HEK293 (cell line): Measurements from ENCODE around the gene UTP11.

ENCODE experiments used
- GFI1B ChIP-seq: fragments of 450-650 bp; formaldehyde crosslinking; IDR thresholded peaks from 2 replicates; pipeline ENCODE4 v1.5.1; 2016; ENCODE audit warnings: missing biosample characterization, missing genetic modification characterization
- GLI2 ChIP-seq: fragments of 450-650 bp; formaldehyde crosslinking; IDR thresholded peaks from 2 replicates; pipeline ENCODE4; 2017; ENCODE audit warnings: missing biosample characterization, missing genetic modification characterization, low read depth, borderline replicate concordance
- MYNN ChIP-seq: fragments of 450-650 bp; formaldehyde crosslinking; IDR thresholded peaks from 2 replicates; pipeline ENCODE4 v1.5.1; 2016; ENCODE audit warnings: missing biosample characterization, missing genetic modification characterization, borderline replicate concordance
- OSR2 ChIP-seq: fragments of 450-650 bp; formaldehyde crosslinking; IDR thresholded peaks from 2 replicates; pipeline ENCODE4 v1.5.1; 2016; ENCODE audit warnings: missing biosample characterization, missing genetic modification characterization
- WT1 ChIP-seq: fragments of 450-650 bp; formaldehyde crosslinking; IDR thresholded peaks from 2 replicates; pipeline ENCODE4 v1.5.1; 2016; ENCODE audit warnings: missing biosample characterization, missing genetic modification characterization
- YY2 ChIP-seq: fragments of 450-650 bp; formaldehyde crosslinking; IDR thresholded peaks from 2 replicates; pipeline ENCODE4 v1.5.1; 2016; ENCODE audit warnings: missing biosample characterization, missing genetic modification characterization
- ZNF138 ChIP-seq: fragments of 450-650 bp; formaldehyde crosslinking; IDR thresholded peaks from 2 replicates; pipeline ENCODE4 v1.5.1; 2016; ENCODE audit warnings: missing biosample characterization, missing genetic modification characterization, borderline replicate concordance
- ZNF140 ChIP-seq: fragments of 450-650 bp; formaldehyde crosslinking; IDR thresholded peaks from 2 replicates; pipeline ENCODE4 v1.5.1; 2016; ENCODE audit warnings: missing biosample characterization, missing genetic modification characterization
- ZNF16 ChIP-seq: fragments of 450-650 bp; formaldehyde crosslinking; IDR thresholded peaks from 2 replicates; pipeline ENCODE4 v1.5.1; 2016; ENCODE audit warnings: low read depth, missing biosample characterization, missing genetic modification characterization
- ZNF169 ChIP-seq: fragments of 450-650 bp; formaldehyde crosslinking; IDR thresholded peaks from 2 replicates; pipeline ENCODE4 v1.5.1; 2016; ENCODE audit warnings: missing biosample characterization, missing genetic modification characterization
- ZNF19 ChIP-seq: fragments of 450-650 bp; formaldehyde crosslinking; IDR thresholded peaks from 2 replicates; pipeline ENCODE4; 2016; ENCODE audit warnings: missing biosample characterization, missing genetic modification characterization, low read depth
- ZNF202 ChIP-seq: fragments of 450-650 bp; formaldehyde crosslinking; IDR thresholded peaks from 2 replicates; pipeline ENCODE4 v1.5.1; 2016; ENCODE audit warnings: missing biosample characterization, missing genetic modification characterization, borderline replicate concordance
- ZNF214 ChIP-seq: fragments of 450-650 bp; formaldehyde crosslinking; IDR thresholded peaks from 2 replicates; pipeline ENCODE4 v1.5.1; 2017; ENCODE audit warnings: missing biosample characterization, mild to moderate bottlenecking, missing genetic modification characterization, borderline replicate concordance
- ZNF239 ChIP-seq: fragments of 450-650 bp; formaldehyde crosslinking; IDR thresholded peaks from 2 replicates; pipeline ENCODE4 v1.5.1; 2016; ENCODE audit warnings: missing biosample characterization, missing genetic modification characterization
- ZNF266 ChIP-seq: fragments of 450-650 bp; formaldehyde crosslinking; IDR thresholded peaks from 2 replicates; pipeline ENCODE4 v1.5.1; 2016; ENCODE audit warnings: missing biosample characterization, missing genetic modification characterization, low read depth
- ZNF324 ChIP-seq: fragments of 450-650 bp; formaldehyde crosslinking; IDR thresholded peaks from 2 replicates; pipeline ENCODE4 v1.5.1; 2016; ENCODE audit warnings: missing biosample characterization, missing genetic modification characterization
- ZNF335 ChIP-seq: fragments of 450-650 bp; formaldehyde crosslinking; conservative IDR thresholded peaks from 2 replicates; pipeline ENCODE4 v1.5.1; 2016; ENCODE audit warnings: missing biosample characterization, missing genetic modification characterization
- ZNF473 ChIP-seq: fragments of 450-650 bp; formaldehyde crosslinking; IDR thresholded peaks from 2 replicates; pipeline ENCODE4 v1.5.1; 2017; ENCODE audit warnings: missing biosample characterization, missing genetic modification characterization
- ZNF48 ChIP-seq: fragments of 450-650 bp; formaldehyde crosslinking; IDR thresholded peaks from 2 replicates; pipeline ENCODE4 v1.5.1; 2016; ENCODE audit warnings: missing biosample characterization, missing genetic modification characterization
- ZNF544 ChIP-seq: fragments of 450-650 bp; formaldehyde crosslinking; IDR thresholded peaks from 2 replicates; pipeline ENCODE4 v1.5.0; 2017; ENCODE audit warnings: missing biosample characterization, missing genetic modification characterization
- ZNF561 ChIP-seq: fragments of 450-650 bp; IDR thresholded peaks from 2 replicates; pipeline ENCODE4 v1.5.1; 2018; ENCODE audit warnings: missing biosample characterization, missing genetic modification characterization, borderline replicate concordance
- ZNF600 ChIP-seq: fragments of 450-650 bp; formaldehyde crosslinking; IDR thresholded peaks from 2 replicates; pipeline ENCODE4 v1.5.1; 2016; ENCODE audit warnings: missing biosample characterization, missing genetic modification characterization
- ZNF610 ChIP-seq: fragments of 450-650 bp; formaldehyde crosslinking; IDR thresholded peaks from 2 replicates; pipeline ENCODE4 v1.5.1; 2016; ENCODE audit warnings: missing biosample characterization, missing genetic modification characterization, borderline replicate concordance
- ZNF645 ChIP-seq: fragments of 450-650 bp; formaldehyde crosslinking; IDR thresholded peaks from 2 replicates; pipeline ENCODE4; 2016; ENCODE audit warnings: missing biosample characterization, missing genetic modification characterization
- ZNF660 ChIP-seq: fragments of 450-650 bp; IDR thresholded peaks from 2 replicates; pipeline ENCODE4 v1.5.1; 2018; ENCODE audit warnings: missing biosample characterization, mild to moderate bottlenecking, missing genetic modification characterization
- ZNF664 ChIP-seq: fragments of 450-650 bp; formaldehyde crosslinking; IDR thresholded peaks from 2 replicates; pipeline ENCODE4 v1.5.1; 2016; ENCODE audit warnings: missing biosample characterization, missing genetic modification characterization
- ZNF837 ChIP-seq: fragments of 450-650 bp; formaldehyde crosslinking; IDR thresholded peaks from 2 replicates; pipeline ENCODE4 v1.5.1; 2016; ENCODE audit warnings: missing biosample characterization, missing genetic modification characterization
- ZSCAN16 ChIP-seq: fragments of 450-650 bp; formaldehyde crosslinking; IDR thresholded peaks from 2 replicates; pipeline ENCODE4 v1.5.1; 2016; ENCODE audit warnings: missing biosample characterization, missing genetic modification characterization
- ZSCAN30 ChIP-seq: fragments of 450-650 bp; IDR thresholded peaks from 2 replicates; pipeline ENCODE4 v1.5.1; 2018; ENCODE audit warnings: missing biosample characterization, mild to moderate bottlenecking, missing genetic modification characterization, moderate library complexity
- TF ChIP-seq, protein P1 (sequence below): fragments of 450-650 bp; formaldehyde crosslinking; conservative IDR thresholded peaks from 2 replicates; pipeline ENCODE4 v1.5.1; 2016; ENCODE audit warnings: low read depth, missing biosample characterization, missing genetic modification characterization

Gene UTP11

DNA sequence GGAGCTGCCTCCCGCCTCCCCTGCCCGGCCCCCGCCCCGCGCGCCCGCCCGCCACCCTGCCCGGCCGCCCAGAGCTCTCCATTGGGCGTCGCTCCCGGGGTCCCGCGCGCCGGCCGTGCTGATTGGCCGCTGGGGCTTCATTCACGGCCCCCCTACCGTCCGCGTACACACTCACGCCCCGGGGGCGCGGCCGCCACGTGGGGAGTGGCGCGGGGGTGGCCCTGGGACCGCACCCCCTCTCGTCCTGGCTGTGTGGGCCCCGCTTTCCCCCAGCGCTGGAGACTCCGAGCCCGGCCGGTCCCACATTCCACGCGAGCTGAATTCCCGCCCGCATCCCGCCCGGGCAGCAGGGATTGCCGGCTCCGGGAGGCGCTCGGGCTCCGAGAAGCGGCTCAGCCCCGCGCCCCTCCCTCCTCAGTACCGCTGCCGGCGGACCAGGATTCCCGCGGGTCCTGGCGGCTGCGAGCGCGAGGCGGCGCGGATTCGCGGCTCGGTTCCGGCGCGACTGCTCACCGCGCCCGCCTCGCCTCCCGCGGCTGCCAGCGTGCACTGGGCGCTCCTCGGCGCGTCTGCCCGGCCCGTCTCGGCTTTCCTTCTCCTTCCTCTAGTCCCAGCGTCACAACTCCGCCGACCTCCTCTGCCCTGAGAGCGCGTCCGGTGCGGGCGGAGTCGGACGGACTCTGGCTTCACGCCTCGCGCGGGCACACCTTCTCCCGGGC is 34.5 kb downstream of the UTP11 start (continued):
- TF ChIP-seq ZNF266 (tag by site-specific recombination) (no peak), ZSCAN30 (no peak), GFI1B (tag by site-specific recombination) (no peak), ZNF473 (tag by site-specific recombination) (no peak), ZNF544 (no peak), ZNF239 (no peak), YY2 (no peak), ZSCAN16 (tag by site-specific recombination) (no peak), ZNF645 (tag by site-specific recombination) (no peak), ZNF664 (tag by site-specific recombination) (no peak), ZNF837 (tag by site-specific recombination) (no peak), OSR2 (no peak), ZNF19 (tag by site-specific recombination) (no peak), ZNF138 (tag by site-specific recombination) (no peak), ZNF610 (tag by site-specific recombination) (0 out of 2 replicates have a peak, but pooled peaks have one; percentile 33), ZNF335 (tag by site-specific recombination) (peak; percentile 76), ZNF140 (tag by site-specific recombination) (no peak), ZNF202 (no peak), ZNF561 (tag by site-specific recombination) (peak; percentile 56; the same call in 1 of the 2 replicates), ZNF600 (tag by site-specific recombination) (peak; percentile 69; the same call in 1 of the 2 replicates), ZNF169 (no peak), ZNF48 (no peak), GLI2 (tag by site-specific recombination) (no peak), ZNF214 (tag by site-specific recombination) (no peak), WT1 (tag by site-specific recombination) (peak; percentile 26; the same call in 1 of the 2 replicates), ZNF324 (tag by site-specific recombination) (no peak), ZNF660 (0 out of 2 replicates have a peak, but pooled peaks have one; percentile 52), MYNN (tag by site-specific recombination) (no peak), ZNF16 (tag by site-specific recombination) (no peak)
- TF ChIP-seq, protein P1, sequence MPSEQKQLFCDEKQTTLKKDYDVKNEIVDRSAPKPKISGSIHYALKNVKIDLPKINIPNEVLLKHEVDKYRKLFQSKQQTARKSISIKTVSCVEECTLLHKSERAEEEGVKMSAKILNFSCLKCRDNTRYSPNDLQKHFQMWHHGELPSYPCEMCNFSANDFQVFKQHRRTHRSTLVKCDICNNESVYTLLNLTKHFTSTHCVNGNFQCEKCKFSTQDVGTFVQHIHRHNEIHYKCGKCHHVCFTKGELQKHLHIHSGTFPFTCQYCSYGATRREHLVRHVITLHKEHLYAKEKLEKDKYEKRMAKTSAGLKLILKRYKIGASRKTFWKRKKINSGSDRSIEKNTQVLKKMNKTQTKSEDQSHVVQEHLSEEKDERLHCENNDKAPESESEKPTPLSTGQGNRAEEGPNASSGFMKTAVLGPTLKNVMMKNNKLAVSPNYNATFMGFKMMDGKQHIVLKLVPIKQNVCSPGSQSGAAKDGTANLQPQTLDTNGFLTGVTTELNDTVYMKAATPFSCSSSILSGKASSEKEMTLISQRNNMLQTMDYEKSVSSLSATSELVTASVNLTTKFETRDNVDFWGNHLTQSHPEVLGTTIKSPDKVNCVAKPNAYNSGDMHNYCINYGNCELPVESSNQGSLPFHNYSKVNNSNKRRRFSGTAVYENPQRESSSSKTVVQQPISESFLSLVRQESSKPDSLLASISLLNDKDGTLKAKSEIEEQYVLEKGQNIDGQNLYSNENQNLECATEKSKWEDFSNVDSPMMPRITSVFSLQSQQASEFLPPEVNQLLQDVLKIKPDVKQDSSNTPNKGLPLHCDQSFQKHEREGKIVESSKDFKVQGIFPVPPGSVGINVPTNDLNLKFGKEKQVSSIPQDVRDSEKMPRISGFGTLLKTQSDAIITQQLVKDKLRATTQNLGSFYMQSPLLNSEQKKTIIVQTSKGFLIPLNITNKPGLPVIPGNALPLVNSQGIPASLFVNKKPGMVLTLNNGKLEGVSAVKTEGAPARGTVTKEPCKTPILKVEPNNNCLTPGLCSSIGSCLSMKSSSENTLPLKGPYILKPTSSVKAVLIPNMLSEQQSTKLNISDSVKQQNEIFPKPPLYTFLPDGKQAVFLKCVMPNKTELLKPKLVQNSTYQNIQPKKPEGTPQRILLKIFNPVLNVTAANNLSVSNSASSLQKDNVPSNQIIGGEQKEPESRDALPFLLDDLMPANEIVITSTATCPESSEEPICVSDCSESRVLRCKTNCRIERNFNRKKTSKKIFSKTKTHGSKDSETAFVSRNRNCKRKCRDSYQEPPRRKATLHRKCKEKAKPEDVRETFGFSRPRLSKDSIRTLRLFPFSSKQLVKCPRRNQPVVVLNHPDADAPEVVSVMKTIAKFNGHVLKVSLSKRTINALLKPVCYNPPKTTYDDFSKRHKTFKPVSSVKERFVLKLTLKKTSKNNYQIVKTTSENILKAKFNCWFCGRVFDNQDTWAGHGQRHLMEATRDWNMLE = no peak
